Smooth muscle cell (in vitro differentiated cells): ENCODE results near the gene DLEC1. TPM values are rescaled to one million over a fixed set of nuclear protein-coding genes. Genes with fewer than 3 reads are reported as not detected.

Experiments
- DNase-seq: peaks from one replicate; lab custom pipeline; 2025; ENCODE audit not compliant: unreplicated experiment; lab: John Stamatoyannopoulos, UW
- H2AFZ ChIP-seq: fragments of 200-600 bp; sonication (generic); 2 replicates; pipeline ENCODE4 v1.6.0; 2016; ENCODE audit warnings: antibody characterized with exemption, low read depth, mild to moderate bottlenecking
- H3F3A ChIP-seq: fragments of 200-600 bp; sonication (generic); 2 replicates; pipeline ENCODE4 v1.6.0; 2017; ENCODE audit warnings: antibody characterized with exemption, low read depth
- H3K27ac ChIP-seq: fragments of 200-600 bp; sonication (generic); 2 replicates; pipeline ENCODE4 v1.5.1; 2016; ENCODE audit warnings: low read depth, mild to moderate bottlenecking
- H3K27me3 ChIP-seq: fragments of 200-600 bp; sonication (generic); 2 replicates; pipeline ENCODE4 v1.6.1; 2016; ENCODE audit warnings: low read depth, mild to moderate bottlenecking
- H3K36me3 ChIP-seq: fragments of 200-600 bp; sonication (generic); 2 replicates; pipeline ENCODE4 v1.5.1; 2016; ENCODE audit warnings: low read depth
- H3K4me1 ChIP-seq: fragments of 200-600 bp; sonication (generic); 2 replicates; pipeline ENCODE4 v1.5.1; 2016; ENCODE audit warnings: low read depth
- H3K4me2 ChIP-seq: fragments of 200-600 bp; sonication (generic); 2 replicates; pipeline ENCODE4 v1.6.0; 2016; ENCODE audit warnings: mild to moderate bottlenecking
- H3K4me3 ChIP-seq: fragments of 200-600 bp; sonication (generic); 2 replicates; pipeline ENCODE4 v1.5.1; 2016; ENCODE audit warnings: mild to moderate bottlenecking
- H3K79me2 ChIP-seq: fragments of 200-600 bp; sonication (generic); 2 replicates; pipeline ENCODE4 v1.6.0; 2016; ENCODE audit warnings: low read depth, mild to moderate bottlenecking
- H3K9ac ChIP-seq: fragments of 200-600 bp; sonication (generic); 2 replicates; pipeline ENCODE4 v1.6.0; 2016; ENCODE audit warnings: low read depth
- H3K9me3 ChIP-seq: fragments of 200-600 bp; sonication (generic); replicated peaks from 2 replicates; pipeline ENCODE4 v1.5.1; 2016; ENCODE audit warnings: low read depth
- H4K20me1 ChIP-seq: fragments of 200-600 bp; sonication (generic); 2 replicates; pipeline ENCODE4 v1.6.0; 2016; ENCODE audit warnings: low read depth
- CTCF ChIP-seq: fragments of 200-600 bp; sonication (generic); IDR thresholded peaks from 2 replicates; pipeline ENCODE4 v1.5.1; 2017; ENCODE audit warnings: borderline replicate concordance, mild to moderate bottlenecking, antibody characterized with exemption; ENCODE audit not compliant: insufficient read depth, poor library complexity, severe bottlenecking
- WGBS: methylation state at CpG from one replicate; pipeline ENCODE4 v1.1.7; 2016; ENCODE audit warnings: low lambda C conversion rate; 5-methylcytosine and 5-hydroxymethylcytosine counted together
- polyA plus RNA-seq: library from polyadenylated mRNA; unstranded; fragments of >200 nt; fragmentation: Nextera tagmentation; extraction: Ambion mirVana; gene quantifications from 2 replicates; pipeline ENCODE4 v1.2.1, GENCODE V29; 2016
- total RNA-seq: library from RNA; depleted of rRNA; stranded (reverse); fragments of >200 nt; gene quantifications from 2 replicates; pipeline ENCODE4 v1.2.3, GENCODE V29; 2014

The DLEC1 gene
- total and polyA plus RNA-seq, 2 experiments from 2014 or later = 0.27 to 0.61 TPM

GRCh38 chr3:38112378-38112761 lies 73.4 kb downstream of the DLEC1 start:
- no peaks in the 10 kb centered on the region for H4K20me1 ChIP-seq
- WGBS = 87% methylated on average over 7 of the region's 7 CpGs
- no peaks in the 10 kb centered on the region for H3K9me3 ChIP-seq
- H3F3A ChIP-seq = no peaks in the 10 kb centered on the region
- H3K9ac ChIP-seq = no peak overlapping the region
- H2AFZ ChIP-seq = no peak overlapping the region
- H3K4me1 ChIP-seq = no peaks in the 10 kb centered on the region
- H3K4me2 ChIP-seq = no peak overlapping the region
- TF ChIP-seq CTCF = no peak
- H3K79me2 ChIP-seq = no peaks in the 10 kb centered on the region
- no peaks in the 10 kb centered on the region for H3K27me3 ChIP-seq
- H3K27ac ChIP-seq = no peak overlapping the region
- no peak for DNase-seq
- no peaks in the 10 kb centered on the region for H3K36me3 ChIP-seq
- no peak overlapping the region for H3K4me3 ChIP-seq

GRCh38 chr3:38114052-38114874 lies 75.3 kb downstream of the DLEC1 start:
- no peak for TF ChIP-seq CTCF
- Histone ChIP-seq H3K9me3 (no peaks in the 10 kb centered on the region), H3F3A (no peaks in the 10 kb centered on the region), H4K20me1 (no peaks in the 10 kb centered on the region), H3K4me1 (no peaks in the 10 kb centered on the region), H3K4me2 (no peak overlapping the region), H3K27ac (no peak overlapping the region), H2AFZ (no peak overlapping the region), H3K27me3 (no peaks in the 10 kb centered on the region), H3K4me3 (no peak overlapping the region), H3K36me3 (no peaks in the 10 kb centered on the region), H3K79me2 (no peaks in the 10 kb centered on the region), H3K9ac (no peak overlapping the region)
- no peak for DNase-seq
- WGBS = 88% methylated on average over 13 of the region's 13 CpGs

GRCh38 chr3:38114875-38115644 lies 76.1 kb downstream of the DLEC1 start:
- H3K4me1 ChIP-seq = no peaks in the 10 kb centered on the region
- H3K4me2 ChIP-seq = no peak overlapping the region
- no peaks in the 10 kb centered on the region for H3K79me2 ChIP-seq
- H3F3A ChIP-seq = no peaks in the 10 kb centered on the region
- no peaks in the 10 kb centered on the region for H3K27me3 ChIP-seq
- DNase-seq = no peak
- no peaks in the 10 kb centered on the region for H3K36me3 ChIP-seq
- no peaks in the 10 kb centered on the region for H3K9me3 ChIP-seq
- no peaks in the 10 kb centered on the region for H4K20me1 ChIP-seq
- TF ChIP-seq CTCF = no peak
- no peak overlapping the region for H3K27ac ChIP-seq
- no peak overlapping the region for H2AFZ ChIP-seq
- H3K9ac ChIP-seq = no peak overlapping the region
- no peak overlapping the region for H3K4me3 ChIP-seq
- WGBS = 93% methylated on average over 13 of the region's 13 CpGs
